Measurements from ENCODE around the gene PDZRN3.

- no peak for TF ChIP-seq CTCF (IDR thresholded peaks at IDR 0.05)
- no peak for TF ChIP-seq YY1 (IDR thresholded peaks at IDR 0.05; ENCODE audit: low read depth)
- TF ChIP-seq SIN3A (IDR thresholded peaks at IDR 0.05; ENCODE audit: borderline replicate concordance, low read depth, low read length), result no peak
- TF ChIP-seq EP300 (IDR thresholded peaks at IDR 0.05; ENCODE audit: borderline replicate concordance in 1 of 2, low read depth in 1 of 2, low read length in 1 of 2), result no peak
- no peak for TF ChIP-seq POLR2AphosphoS5 (IDR thresholded peaks at IDR 0.05; ENCODE audit: low read depth, low read length)
- no peak for TF ChIP-seq MXI1 (IDR thresholded peaks at IDR 0.05; ENCODE audit: low read depth, low read length)
- no peak for TF ChIP-seq MAX (IDR thresholded peaks at IDR 0.05; ENCODE audit: low read depth)
- no peak for TF ChIP-seq RXRA (IDR thresholded peaks at IDR 0.05; ENCODE audit: borderline replicate concordance, low read depth)
- TF ChIP-seq FOXJ3 (CRISPR knock-in tag; IDR thresholded peaks at IDR 0.05), result no peak
- TF ChIP-seq TCF12 (IDR thresholded peaks at IDR 0.05), result no peak
- no peak for TF ChIP-seq USF1 (IDR thresholded peaks at IDR 0.05; ENCODE audit: borderline replicate concordance, low read depth)
- TF ChIP-seq TAF1 (IDR thresholded peaks at IDR 0.05; ENCODE audit: borderline replicate concordance, low read depth, low read length), result no peak
Observed at GRCh38 chr3:73500321-73500720, 124.4 kb downstream of the PDZRN3 start.

Data from SK-N-SH (cell line).